Measurements from ENCODE around the gene YWHAQ.

YWHAQ gene

DNA sequence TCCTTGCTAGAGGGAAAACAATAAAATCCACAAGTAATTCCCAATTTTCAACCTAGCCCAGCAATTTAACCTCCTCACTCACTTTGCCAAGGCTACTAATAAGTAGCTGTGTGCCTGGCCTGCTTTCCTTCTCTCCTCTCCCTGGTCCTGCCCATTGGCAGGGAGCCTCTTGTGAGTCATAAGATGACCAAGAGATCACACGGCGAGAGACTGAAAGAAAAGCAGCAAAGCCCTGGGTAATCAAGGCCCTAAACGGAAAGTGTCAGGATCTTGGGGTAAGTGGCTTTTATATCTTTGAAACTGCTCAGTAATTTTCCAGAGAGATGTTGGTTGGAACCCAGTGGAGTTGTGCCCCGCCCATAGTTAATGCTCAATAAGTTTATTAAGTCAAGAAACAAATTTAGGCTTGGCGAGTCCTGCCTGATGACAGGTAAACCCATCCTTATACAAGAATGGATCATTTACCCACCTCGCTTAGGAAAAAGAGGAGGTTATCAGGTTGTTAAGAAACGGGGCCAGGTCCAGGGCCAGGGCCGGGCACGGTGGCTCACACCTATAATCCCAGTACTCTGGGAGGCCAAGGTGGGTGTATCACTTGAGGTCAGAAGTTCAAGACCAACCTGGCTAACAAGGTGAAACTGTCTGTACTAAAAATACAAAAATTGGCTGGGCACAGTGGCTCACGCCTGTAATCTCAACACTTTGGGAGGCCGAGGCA lies 65.2 kb downstream of the YWHAQ start:
- H3K4me3 ChIP-seq (replicated peaks; ENCODE audit: low read depth, low read length): peak overlapping the region; percentile 25
- TF ChIP-seq CTCF (IDR thresholded peaks at IDR 0.05; ENCODE audit: low read length, missing control alignments): no peak
- DNase-seq (ENCODE audit: low read depth): peak; percentile 93

DNA sequence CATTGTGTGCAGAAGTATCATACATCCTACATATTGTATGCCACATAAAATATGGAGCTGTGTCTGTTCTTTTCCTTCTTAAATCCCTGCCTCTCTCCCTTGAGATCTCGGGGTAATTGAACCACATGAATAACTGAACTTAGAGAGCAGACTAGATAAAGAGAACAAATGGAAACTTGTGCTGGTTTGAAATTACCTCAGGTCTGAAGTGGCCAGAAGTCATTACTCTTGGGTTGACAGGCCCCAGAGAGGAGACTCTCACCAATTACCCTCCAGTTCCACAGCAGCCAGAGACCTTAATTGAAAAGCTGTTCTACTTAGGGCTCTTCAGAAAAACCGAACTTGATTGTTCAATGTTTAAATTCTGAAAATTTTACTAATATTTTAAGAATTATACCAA lies 70.2 kb downstream of the YWHAQ start:
- no peak for DNase-seq (ENCODE audit: low read depth)
- no peak for TF ChIP-seq CTCF (IDR thresholded peaks at IDR 0.05; ENCODE audit: low read length, missing control alignments)
- H3K4me3 ChIP-seq (replicated peaks; ENCODE audit: low read depth, low read length): no peak overlapping the region

GRCh38 chr2:9558948-9559381 lies 71.8 kb downstream of the YWHAQ start:
- DNase-seq (ENCODE audit: low read depth): peak; percentile 88
- no peak overlapping the region for H3K4me3 ChIP-seq (replicated peaks; ENCODE audit: low read depth, low read length)
- TF ChIP-seq CTCF (IDR thresholded peaks at IDR 0.05; ENCODE audit: low read length, missing control alignments): no peak

- DNase-seq (ENCODE audit: low read depth): peak; percentile 35
- TF ChIP-seq CTCF (IDR thresholded peaks at IDR 0.05; ENCODE audit: low read length, missing control alignments): no peak
- peak overlapping the region; percentile 99 for H3K4me3 ChIP-seq (replicated peaks; ENCODE audit: low read depth, low read length)
Observed at GRCh38 chr2:9556121-9556743, 74.6 kb downstream of the YWHAQ start.

- DNase-seq (ENCODE audit: low read depth): peak; percentile 98
- peak within 1 kb of the TSS; percentile 99 for H3K4me3 ChIP-seq (replicated peaks; ENCODE audit: low read depth, low read length)
- TF ChIP-seq CTCF (IDR thresholded peaks at IDR 0.05; ENCODE audit: low read length, missing control alignments): peak; percentile 46
Observed at GRCh38 chr2:9555297-9556120, 75.3 kb downstream of the YWHAQ start, which contains the start of gene ADAM17. Gene ADAM17 (minus strand): TSS chr2:9555830. CDS start chr2:9555605, 225 bp downstream.

DNA sequence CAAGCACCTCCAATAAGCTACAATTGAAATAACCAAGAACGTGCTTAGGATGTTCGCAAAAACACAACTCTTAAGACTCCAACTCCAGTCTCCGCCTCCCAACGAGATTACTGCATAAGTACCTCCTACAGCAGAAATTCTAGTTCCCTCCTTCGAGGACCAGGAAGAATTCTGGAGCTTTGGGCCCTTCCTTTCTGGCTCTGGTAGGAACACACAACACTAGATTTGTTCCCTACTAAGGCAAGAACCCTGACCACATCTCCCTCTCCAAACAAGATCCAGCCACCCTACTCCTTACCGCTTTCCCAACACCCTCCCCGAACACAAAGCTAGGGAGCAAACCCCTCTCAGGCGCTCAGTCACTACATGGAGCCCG lies 75.9 kb downstream of the YWHAQ start:
- DNase-seq (ENCODE audit: low read depth): peak; percentile 96
- H3K4me3 ChIP-seq (replicated peaks; ENCODE audit: low read depth, low read length): peak overlapping the region; percentile 99
- TF ChIP-seq CTCF (IDR thresholded peaks at IDR 0.05; ENCODE audit: low read length, missing control alignments): no peak

Data from fibroblast of pulmonary artery (primary cell).